Stimulated activated CD4-positive, alpha-beta T cell treated with anti-CD3 and anti-CD28 coated beads, Interleukin-15, amount 100 ng/mL, for 24 hours (primary cell): Measurements from ENCODE around the gene BBS2.

Source experiments
- DNase-seq: peaks from one replicate; pipeline ENCODE4 v3.0.0-alpha.2; 2020

Gene BBS2, protein sequence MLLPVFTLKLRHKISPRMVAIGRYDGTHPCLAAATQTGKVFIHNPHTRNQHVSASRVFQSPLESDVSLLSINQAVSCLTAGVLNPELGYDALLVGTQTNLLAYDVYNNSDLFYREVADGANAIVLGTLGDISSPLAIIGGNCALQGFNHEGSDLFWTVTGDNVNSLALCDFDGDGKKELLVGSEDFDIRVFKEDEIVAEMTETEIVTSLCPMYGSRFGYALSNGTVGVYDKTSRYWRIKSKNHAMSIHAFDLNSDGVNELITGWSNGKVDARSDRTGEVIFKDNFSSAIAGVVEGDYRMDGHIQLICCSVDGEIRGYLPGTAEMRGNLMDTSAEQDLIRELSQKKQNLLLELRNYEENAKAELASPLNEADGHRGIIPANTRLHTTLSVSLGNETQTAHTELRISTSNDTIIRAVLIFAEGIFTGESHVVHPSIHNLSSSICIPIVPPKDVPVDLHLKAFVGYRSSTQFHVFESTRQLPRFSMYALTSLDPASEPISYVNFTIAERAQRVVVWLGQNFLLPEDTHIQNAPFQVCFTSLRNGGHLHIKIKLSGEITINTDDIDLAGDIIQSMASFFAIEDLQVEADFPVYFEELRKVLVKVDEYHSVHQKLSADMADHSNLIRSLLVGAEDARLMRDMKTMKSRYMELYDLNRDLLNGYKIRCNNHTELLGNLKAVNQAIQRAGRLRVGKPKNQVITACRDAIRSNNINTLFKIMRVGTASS

DNA sequence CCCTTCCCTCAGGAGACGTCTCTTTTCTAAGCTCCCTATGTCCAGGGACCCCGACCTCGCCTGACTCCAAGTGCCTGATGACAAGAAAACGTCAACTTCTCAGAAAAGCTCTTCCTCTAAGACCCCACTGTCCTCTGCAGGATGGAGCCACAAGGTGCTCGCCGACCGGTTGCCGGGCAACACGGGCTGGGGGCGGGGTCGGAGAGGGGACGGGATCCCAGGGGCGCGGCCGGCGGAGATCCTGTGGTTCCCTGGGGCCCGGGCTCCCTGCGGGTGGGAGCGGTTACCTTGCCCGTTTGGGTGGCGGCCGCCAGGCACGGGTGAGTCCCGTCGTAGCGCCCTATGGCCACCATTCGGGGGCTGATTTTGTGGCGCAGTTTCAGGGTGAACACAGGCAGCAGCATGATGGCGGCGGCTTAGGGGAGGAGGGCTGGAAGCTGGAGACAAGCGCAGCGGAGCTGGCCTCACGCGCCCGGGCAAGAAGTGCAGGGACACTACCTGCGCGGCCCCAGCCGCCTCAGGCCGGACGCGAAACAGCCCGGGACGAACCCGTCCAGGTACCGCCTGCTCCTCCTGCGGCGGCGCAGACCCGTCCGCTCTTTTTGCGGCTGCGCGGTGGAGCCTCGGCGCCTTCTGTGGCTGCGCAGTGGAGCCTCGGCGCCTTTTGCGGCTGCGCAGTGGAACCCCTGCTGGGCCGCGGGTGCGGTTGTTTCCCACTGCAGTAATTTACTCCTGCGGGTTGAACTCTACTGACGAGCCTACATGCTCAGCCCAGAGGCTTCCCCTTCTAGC lies at the start of gene BBS2:
TSS of gene BBS2 (minus strand) at position 566 of the 792 bp plus-strand sequence. CDS start at position 404, 162 bp downstream.
- DNase-seq, result peak; percentile 93

DNA sequence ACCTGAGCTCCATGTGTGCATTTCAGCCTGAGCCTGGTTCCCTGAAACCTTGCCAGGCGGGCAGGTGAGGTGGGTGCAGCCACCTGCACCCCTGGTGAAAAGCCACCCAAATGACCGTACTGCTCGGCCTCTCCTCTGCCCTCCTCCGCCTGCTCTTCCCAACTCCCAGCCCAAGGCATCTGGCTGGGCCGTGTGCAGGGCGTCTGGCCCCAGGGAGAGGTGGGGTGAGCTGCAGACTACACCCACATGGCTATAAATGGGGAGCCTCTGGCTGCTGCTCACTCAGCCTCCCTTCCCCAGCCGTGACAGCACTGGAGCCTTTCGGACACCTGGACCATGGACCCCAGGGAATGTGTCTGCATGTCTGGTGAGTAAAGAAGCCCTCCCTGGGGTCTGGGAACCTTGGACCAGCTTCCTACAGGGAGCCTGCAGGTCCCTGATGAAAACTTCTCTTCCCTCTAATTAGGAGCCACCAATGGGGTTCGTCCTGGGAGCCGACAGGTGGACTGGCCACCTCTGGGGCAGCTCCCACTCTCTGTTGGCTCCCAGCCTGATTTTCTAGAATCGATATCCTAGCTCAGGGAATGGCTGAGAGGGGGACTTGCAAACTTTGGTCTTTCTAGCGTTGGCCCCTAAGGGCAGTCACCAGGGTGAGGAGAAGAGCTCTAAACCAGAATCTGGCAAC lies 45.1 kb upstream of the BBS2 start, which contains the start of gene MT4:
TSS of gene MT4 (plus strand) at position 281 of the 685 bp plus-strand sequence. CDS start at position 337, 56 bp downstream.
- no peak for DNase-seq

DNA sequence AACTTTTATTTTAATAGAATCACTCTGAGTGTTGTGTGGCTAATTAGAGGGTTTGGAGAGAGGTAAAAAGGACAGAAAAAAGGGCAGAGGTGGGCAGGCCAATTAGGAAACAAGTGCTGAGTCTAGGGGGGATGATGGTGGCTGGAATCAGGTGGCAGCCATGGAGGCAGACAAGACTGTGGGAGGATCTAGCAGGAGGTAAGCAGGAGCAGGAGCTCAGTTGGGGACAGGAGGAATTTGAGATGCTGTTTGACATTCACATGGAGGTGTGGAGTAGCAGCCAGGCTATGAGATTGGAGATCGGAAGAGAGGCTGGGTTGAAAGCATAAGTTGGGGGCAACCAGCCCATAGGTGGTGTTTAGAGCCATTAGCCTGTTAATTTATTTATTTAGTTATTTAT lies 41.3 kb upstream of the BBS2 start:
- no peak for DNase-seq

DNA sequence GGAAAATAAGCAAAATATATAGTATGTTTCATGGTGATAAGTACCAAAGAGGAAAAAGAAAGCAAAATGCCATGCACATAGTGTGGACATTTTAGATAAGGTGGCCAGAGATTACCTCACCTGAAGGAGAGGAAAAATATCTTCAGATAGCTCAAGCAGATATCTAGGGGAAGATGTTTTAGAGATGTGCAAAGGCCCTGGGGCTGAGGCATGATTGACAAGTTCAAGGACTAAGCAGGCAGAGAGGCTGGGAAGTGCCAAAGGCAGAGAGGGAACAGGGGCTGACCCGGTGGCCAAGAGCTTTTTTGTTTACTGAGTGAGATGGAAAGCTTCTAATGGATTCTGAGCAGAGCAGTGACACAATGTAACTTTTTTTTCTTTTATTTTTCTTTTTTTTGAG lies 40.6 kb upstream of the BBS2 start:
- no peak for DNase-seq

DNA sequence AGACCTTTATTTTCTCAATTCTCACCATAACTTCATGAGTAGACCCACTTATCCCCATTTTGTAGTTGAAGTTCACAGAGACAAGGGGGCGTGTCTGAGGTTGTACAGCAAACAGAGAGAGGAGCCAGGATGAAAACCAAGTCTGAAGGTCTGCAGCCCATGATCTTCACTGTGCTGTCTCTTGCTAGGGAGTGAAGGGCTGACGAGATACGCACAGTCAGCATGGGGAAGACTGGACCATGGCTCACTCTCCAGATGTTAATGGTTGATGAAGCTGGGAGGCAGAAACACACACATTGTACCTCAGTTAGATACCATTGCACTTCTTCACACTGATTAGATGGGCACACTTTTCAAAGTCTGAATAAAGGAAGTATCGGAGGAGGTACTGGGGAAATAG lies 39.3 kb upstream of the BBS2 start:
- no peak for DNase-seq

DNA sequence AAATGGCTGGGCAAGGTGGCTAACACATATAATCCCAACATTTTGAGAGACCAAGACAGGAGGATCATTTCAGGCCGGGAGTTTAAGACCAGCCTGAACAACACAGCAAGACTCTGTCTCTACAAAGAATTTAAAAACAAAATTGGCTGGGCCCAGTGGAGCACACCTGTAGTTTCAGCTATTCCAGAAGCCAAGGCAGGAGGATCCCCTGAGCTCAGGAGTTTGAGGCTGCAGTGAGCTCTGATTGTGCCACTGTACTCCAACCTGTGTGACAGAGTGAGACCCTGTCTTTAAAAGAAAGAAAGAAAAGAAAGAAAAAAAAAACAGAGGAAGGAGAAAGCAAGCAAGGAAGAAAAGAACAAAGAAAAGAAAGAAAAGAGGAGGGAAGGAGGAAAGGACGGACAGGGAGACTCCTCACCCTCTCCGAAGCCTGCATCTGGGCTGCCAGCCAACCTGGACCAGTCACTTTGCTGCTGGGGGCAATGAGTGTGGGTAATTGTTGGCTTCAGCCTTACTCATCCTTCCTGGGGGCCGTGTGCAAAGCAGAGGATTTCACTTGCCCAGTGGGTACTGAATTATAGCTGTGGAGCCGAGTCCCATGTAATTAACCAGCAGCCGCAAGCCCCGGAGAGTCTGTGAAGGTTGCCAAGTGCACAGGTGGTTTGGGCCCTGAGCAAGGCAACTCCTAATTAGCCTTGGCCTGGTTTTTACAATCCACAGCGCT lies 38.4 kb upstream of the BBS2 start:
- DNase-seq, result no peak

DNA sequence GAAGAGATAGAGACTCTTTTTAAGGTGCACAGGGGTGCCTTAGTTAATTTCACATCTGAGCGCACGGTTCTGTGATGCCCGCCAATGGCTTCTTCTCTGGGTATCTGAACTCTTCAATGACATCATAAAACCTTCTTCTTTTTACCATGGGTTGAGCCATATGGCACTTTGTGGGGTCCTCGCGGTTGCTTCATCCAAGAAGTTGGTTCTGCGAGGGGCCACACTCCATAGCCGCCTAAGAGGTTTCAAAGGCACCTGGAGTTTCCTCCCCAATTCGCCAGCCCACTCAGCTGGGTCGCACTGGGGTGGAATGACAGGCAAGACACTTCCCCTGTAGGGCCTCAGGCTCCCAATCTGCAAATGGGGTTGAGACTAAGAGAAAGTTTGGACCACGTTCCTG lies 34.6 kb upstream of the BBS2 start:
- DNase-seq, result no peak

DNA sequence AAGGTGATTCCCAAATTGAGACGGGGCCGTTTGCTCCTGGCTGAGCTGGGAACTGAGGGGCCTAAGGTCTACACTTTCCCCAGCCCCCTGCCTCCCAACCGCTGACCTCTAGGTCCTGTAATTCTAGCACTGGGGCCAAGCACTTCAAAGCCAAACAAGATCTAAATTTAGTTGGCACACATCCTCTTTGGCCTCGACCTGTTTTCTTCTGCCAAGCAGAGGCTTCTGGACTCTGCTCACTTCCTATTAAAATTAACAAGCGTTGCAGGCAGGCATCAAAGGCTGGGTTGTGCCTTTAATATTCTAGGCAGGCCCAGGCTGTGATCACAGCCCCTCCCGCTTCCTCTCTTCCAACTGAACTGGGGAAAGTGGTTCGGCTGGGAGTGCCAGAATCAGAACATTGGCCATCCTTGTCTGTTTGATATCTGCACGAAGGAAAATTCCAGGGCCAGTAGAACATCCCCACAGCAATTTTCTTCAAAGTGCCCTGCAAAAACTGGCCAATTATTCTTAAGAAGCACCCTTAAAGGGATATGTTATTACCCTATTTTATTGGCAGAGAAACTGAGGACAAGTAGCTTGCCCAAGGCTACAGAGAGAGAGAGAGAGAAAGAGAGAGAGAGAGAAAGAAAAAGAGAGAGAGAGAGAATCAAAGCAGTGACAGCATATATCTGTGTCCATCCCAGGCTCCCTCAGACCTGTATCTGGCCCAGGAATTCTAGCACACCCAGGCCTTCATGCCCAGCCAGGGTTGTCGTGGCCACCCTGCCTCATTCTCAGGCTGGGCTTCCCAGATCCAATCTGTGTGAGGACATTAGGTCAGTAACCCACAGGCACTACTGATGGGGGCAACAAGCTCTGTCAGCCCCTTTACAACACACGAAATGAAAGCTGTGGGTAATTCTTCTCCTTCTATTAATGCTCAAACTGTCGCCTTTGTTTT lies 32.2 kb upstream of the BBS2 start:
- DNase-seq, result no peak

DNA sequence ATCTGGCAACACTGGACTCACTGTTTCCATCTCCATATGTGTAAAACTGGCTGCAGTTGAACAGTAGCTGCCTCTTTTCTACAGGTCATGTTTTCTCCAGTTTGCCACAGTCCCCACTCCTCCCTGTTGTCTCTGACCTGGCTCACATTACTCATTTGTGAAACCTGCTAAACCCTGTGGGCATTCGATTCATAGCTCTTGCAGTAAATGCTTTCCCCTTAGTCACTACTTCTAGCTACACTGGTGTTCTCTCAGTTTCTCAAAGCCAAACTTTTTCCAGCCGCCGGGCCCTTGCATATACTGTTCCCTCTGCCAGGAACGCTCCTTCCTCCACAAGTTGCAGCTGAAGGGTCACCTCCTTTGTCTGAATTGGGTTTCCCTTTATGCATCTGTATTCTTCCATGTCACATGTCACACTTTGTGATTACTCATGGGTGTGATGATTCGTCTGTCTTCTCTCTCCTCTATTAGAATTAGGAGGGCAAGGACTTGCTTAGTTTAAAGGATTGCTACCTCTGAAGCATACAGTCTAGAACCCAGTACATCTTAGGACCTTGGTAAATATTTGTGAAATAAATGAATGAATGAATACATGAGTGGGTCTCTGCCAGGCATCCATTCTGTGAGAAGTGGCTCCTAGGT lies 30.0 kb upstream of the BBS2 start:
- peak; percentile 17 for DNase-seq

DNA sequence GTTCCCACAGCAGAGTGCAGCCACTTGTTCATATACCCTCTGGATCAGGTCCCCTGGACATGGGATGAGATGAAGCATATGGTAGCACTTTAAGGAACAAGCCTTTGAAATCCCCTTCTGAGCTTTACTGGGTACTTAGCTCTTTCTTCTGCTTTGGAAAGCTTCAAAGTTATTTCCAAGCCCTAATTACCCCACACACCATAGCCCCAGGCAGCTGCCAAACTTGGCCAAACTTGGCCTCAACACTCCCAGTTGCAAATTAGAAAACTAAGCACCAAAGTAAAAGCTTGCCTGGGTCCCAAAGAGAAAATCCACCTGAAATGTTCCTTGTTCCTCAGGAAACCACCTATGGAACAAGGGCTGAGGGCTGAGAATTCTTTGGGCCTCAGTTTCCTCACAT lies 29.3 kb upstream of the BBS2 start:
- no peak for DNase-seq

DNA sequence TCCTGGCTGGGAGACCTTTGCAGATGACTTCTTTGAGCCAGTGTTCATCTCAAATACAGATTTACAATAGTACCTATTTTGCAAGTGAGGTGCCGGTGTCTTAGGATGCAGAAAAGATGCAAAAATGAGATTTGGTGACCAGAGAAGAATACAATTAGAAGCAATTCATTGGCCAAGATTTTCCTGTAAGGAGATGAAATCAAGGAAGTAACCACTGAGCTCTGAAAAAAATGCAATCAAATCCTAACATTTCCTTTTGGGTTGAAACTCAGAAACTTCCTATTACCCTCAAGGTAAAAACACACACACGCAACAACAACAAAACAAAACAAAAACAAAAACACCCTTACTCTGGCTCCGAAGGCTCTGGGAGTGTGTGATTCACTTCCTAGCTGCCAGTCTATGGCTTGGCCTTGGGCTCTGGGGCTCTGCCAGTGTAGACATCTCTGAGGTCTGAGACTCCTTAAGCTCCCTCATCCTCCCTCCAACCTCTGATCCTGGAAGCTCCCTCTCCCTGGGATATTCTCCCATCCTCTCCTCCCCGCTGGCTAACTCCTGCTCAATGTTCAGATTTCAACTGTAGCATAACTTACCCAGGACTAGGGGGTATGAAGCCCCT lies 28.2 kb upstream of the BBS2 start:
- DNase-seq, result no peak

DNA sequence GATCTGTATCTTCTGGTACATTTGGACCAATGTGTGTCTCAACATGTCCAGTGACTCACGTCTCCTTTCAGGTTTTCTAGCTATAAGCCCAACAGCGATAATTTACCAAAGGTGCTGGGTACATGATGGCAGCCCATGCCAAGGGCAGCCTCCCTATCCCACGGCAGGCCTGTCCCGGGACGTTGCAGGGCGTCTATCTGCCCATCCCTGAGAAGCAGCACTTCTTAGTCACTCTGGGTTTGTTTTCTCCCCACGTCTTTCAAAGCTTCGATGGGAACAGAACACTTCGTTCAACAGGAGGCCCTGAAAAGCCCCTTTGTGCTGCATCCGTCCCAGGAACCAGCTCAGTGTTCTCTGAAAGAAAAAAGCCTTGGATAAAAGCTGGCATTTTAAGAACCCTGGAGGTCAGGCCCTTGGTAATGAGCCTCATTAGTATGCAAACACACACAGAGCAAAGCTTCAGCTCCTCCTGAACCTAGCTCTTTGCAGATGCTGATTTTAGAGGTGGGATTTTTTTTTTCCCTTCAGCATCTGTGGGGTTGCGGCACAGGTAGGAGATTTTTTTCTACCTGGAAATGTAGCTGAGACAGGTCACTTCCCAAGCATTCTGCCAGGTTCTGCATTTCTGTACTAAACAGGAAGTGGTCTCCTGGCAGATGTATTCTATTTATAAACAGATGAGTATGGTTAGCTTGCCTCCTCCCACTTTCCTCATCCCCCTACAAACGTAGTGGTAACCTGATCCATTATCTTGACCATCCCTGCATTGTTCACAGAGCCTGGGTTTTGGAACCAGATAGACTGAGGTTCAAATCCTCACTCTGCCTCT lies 27.5 kb upstream of the BBS2 start:
- no peak for DNase-seq

DNA sequence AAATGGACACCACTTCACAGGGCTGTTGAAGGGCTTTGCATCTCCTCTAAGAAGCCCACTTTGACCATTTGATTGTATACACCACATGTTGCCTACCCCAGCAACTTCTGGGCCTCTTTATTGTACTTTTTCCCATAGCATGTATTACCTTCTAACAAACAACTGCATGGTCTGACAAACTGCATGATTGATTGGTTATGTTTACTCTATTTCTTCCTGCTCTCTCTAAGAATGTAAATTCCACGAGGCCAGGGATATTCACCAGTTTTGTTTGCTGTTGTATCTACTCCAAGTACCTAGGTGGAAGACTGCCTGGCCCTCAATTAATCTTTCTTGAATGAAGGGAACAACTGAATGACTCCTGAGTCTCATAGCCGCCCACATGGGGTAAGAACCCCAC lies 22.2 kb upstream of the BBS2 start:
- DNase-seq, result no peak

DNA sequence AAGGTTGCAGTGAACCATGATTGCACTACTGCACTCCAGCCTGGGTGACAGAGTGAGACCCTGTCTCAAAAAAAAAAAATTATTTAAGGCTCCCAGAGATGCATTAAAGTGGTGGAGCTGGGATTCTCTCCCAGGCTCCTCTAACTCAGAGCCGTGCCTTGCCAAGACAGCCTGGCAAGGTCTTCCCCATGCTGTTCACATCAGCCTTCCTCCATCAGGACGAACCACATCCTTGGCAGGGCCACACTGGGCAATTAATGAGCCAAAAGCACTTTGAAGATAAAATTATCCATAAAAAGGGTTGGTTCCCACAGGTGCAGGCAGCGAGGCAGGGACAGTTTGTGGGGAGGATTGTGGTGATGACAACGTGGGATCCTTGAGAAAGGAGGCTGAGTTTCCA lies 19.8 kb upstream of the BBS2 start:
- DNase-seq, result no peak

DNA sequence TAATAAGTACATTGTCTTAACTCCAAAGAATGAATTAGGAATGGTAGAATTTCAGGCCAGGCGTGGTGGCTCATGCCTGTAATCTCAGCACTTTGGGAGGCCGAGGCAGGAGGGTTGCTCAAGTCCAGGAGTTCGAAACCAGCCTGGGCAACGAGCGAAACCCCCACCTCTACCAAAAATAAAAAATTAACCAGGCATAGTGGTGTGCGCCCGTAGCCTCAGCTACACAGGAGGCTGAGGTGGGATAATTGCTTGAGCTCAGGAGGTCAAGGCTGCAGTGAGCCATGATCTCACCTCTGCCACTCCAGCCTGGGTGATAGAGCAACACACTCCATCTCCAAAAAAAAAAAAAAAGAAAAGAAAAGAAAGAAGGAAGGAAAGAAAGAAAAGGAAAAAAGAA lies 18.5 kb upstream of the BBS2 start:
- DNase-seq, result no peak

DNA sequence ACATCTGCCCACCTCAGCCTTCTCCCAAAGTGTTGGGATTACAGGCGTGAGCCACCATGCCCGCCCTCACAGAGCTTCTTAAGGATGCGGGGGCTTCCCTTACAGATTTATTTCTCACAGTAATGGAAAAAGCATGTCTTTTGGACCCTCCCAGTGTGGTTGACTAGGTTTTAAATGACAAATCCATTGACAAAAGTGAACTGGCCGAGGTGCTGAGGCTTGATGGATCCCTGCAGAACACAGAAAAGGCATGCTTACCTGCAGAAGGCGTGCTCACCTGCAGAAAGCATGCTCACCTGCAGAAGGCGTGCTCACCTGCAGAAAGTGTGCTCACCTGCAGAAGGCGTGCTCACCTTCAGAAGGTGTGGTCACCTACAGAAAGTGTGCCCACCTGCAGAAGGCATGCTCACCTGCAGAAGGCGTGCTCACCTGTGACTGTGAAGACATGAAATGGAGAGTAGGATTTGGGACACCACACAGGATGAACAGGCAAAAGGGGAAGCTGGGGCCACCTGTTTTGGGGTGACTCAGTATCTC lies 15.1 kb upstream of the BBS2 start:
- DNase-seq, result no peak

DNA sequence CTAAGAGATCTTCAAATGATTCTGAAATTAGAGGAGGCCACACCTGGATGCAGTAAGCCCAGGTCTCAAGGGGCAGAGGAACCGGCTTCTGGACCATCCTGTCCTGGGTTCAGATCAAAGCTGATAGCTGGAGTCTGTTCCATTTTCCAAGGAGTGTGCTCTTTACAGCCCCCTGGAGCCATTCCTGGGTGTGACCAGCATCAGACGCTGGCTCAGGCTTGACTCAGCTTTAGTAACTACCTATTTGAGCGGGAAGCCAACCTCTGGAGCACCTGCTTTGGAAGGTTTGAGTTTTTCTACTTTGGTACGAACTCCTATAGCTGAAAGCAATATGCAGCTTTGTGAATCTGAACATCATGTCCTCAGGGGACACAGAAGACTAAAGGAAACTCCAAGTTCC lies 12.9 kb upstream of the BBS2 start:
- no peak for DNase-seq

DNA sequence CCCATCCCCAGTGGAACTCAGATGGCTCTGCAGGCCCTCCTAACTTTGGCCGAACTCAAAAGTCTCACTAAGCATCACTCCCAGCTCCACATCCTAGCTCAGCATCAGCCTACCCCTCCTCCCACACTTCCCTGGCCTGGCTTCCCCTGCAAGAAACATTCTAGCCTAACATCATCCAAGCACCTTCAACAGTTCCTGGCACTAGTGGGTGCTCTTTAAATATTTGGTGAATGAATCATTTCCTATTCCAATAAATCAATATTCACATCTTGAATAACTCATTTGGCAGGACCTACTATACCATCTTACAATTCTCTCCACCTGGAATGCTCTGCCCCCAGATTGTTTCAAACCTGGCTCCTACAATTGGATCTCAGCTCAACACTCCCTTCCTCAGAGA lies 11.0 kb upstream of the BBS2 start:
- DNase-seq, result no peak

DNA sequence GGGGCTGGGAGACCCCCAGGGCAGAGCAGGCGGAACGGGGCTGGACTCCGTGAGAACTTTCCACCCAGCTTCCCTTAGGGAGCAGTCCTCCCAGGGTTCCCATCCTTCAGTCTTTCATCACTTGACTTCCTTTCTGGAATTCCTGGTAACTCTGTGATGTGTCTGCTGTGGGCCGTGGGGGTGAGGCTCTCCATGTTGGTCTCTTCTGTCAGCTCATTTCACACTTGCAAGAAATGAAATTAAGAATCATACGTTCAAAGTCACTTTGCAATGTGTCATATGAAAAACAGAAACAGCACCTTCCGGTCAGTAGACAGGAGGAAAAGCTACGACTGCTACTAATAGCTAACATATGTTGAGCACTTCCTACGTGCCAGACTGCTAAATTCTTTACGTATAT lies 5.4 kb upstream of the BBS2 start:
- DNase-seq, result no peak
